ENCODE results near the gene UFSP1. TPM values are rescaled to one million over a fixed set of nuclear protein-coding genes. Genes with fewer than 3 reads are reported as not detected.

Gene UFSP1
- total RNA-seq, 2 donors from 2014 or later, result 6.4 to 8.4 TPM

DNA sequence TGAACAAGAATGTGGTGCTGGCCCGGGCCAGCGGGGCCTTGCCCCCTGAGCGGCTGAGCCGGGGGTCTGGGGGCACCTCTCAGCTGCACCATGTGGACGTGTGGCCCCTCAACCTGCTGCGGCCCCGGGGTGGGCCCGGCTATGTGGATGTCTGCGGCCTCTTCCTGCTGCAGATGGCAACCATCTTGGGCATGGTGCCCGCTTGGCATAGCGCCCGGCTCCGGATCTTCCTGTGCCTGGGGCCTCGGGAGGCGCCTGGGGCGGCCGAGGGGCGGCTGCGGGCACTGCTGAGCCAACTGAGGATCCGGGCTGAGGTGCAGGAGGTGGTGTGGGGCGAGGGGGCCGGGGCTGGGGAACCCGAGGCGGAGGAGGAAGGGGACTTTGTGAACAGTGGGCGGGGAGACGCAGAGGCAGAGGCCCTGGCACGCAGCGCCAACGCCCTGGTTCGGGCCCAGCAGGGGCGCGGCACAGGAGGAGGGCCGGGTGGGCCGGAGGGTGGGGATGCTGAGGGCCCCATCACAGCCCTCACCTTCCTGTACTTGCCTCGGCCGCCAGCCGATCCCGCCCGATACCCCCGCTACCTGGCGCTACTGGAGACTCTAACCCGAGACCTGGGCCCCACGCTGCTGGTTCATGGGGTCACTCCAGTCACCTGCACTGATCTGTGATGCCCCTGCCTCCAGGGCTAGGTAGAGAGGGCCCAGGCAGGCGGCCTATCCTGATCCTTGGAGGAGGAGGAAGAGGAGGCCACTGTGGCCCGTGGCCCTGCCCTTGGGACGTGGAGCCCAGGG, 23.4 kb downstream of the UFSP1 start:
- Histone ChIP-seq H3K4me1 (replicated peaks) (peaks cover 20% of the 10 kb centered on the region), H3K27me3 (replicated peaks; ENCODE audit: insufficient read depth) (no peaks in the 10 kb centered on the region), H3K4me3 (peak overlapping the region; percentile 19 to 41), H3K27ac (peak overlapping the region; percentile 86 to 98), H3K9me3 (no peaks in the 10 kb centered on the region), H3K36me3 (no peaks in the 10 kb centered on the region)
- no peak for TF ChIP-seq POLR2A (IDR thresholded peaks at IDR 0.05)
- peak; percentile 30 for TF ChIP-seq POLR2AphosphoS5 (IDR thresholded peaks at IDR 0.05)
- TF ChIP-seq, protein P1, sequence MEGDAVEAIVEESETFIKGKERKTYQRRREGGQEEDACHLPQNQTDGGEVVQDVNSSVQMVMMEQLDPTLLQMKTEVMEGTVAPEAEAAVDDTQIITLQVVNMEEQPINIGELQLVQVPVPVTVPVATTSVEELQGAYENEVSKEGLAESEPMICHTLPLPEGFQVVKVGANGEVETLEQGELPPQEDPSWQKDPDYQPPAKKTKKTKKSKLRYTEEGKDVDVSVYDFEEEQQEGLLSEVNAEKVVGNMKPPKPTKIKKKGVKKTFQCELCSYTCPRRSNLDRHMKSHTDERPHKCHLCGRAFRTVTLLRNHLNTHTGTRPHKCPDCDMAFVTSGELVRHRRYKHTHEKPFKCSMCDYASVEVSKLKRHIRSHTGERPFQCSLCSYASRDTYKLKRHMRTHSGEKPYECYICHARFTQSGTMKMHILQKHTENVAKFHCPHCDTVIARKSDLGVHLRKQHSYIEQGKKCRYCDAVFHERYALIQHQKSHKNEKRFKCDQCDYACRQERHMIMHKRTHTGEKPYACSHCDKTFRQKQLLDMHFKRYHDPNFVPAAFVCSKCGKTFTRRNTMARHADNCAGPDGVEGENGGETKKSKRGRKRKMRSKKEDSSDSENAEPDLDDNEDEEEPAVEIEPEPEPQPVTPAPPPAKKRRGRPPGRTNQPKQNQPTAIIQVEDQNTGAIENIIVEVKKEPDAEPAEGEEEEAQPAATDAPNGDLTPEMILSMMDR (IDR thresholded peaks at IDR 0.05), result no peak
- peak; percentile 87 for DNase-seq (ENCODE audit: low spot score)
- 24% methylated on average over 42 of the region's 46 CpGs for WGBS
- intact Hi-C loops (cut with DNase I), result no loop called here

GRCh38 chr7:100865372-100865911, 24.1 kb downstream of the UFSP1 start:
- Histone ChIP-seq H3K9me3 (no peaks in the 10 kb centered on the region), H3K36me3 (no peaks in the 10 kb centered on the region), H3K4me1 (replicated peaks) (peaks cover 20% of the 10 kb centered on the region), H3K27ac (peak overlapping the region; percentile 86 to 98), H3K27me3 (replicated peaks; ENCODE audit: insufficient read depth) (no peaks in the 10 kb centered on the region), H3K4me3 (no peak overlapping the region)
- DNase-seq (ENCODE audit: low spot score), result peak; percentile 49
- TF ChIP-seq POLR2AphosphoS5 (IDR thresholded peaks at IDR 0.05), result no peak
- no peak for TF ChIP-seq POLR2A (IDR thresholded peaks at IDR 0.05)
- intact Hi-C loops (cut with DNase I), result no loop called here
- 46% methylated on average over 16 of the region's 17 CpGs for WGBS

DNA sequence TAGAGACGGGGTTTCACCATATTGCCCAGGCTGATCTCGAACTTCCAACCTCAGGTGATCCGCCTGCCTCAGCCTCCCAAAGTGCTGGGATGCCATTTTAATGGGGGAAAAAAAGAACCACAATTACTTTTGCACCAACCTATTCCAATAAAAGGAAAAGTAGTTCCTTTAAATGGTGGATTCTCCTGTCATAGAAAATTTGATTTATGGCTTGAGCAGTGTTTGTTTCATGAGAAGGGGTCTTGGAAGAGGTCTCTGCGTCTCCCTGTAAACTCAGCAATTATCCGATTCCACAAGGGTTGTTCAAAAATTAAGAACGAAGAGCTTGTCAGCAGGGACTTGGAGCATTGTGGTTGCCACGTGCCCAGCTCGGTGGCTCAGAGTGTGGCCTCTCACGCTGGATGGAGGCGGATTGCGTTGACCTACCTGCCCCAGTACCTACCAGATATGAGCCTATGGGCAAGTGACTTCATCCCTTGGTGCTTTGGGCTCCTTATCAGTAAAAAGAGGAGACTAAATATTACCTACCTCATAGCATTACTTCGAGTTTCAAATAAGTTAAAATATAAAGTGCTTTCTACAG, 25.2 kb downstream of the UFSP1 start:
- no peaks in the 10 kb centered on the region for H3K36me3 ChIP-seq

GRCh38 chr7:100863406-100863950, 26.0 kb downstream of the UFSP1 start:
- TF ChIP-seq POLR2A (IDR thresholded peaks at IDR 0.05), result no peak
- TF ChIP-seq POLR2AphosphoS5 (IDR thresholded peaks at IDR 0.05), result no peak
- TF ChIP-seq, protein P1 (IDR thresholded peaks at IDR 0.05), result no peak
- 79% methylated on average over 10 of the region's 10 CpGs for WGBS
- intact Hi-C loops (cut with DNase I), result no loop called here

More for the DNA sequence above, 25.2 kb downstream of the UFSP1 start:
- TF ChIP-seq POLR2A (IDR thresholded peaks at IDR 0.05) (no peak), POLR2AphosphoS5 (IDR thresholded peaks at IDR 0.05) (no peak)
- TF ChIP-seq, protein P1 (IDR thresholded peaks at IDR 0.05), result no peak
- 87% methylated on average over 12 of the region's 12 CpGs for WGBS
- Histone ChIP-seq H3K27me3 (replicated peaks; ENCODE audit: insufficient read depth) (no peaks in the 10 kb centered on the region), H3K4me3 (no peak overlapping the region), H3K9me3 (no peaks in the 10 kb centered on the region), H3K27ac (no peak overlapping the region), H3K4me1 (replicated peaks) (peaks cover 20% of the 10 kb centered on the region)
- DNase-seq (ENCODE audit: low spot score), result no peak
- intact Hi-C loops (cut with DNase I), result no loop called here

DNA sequence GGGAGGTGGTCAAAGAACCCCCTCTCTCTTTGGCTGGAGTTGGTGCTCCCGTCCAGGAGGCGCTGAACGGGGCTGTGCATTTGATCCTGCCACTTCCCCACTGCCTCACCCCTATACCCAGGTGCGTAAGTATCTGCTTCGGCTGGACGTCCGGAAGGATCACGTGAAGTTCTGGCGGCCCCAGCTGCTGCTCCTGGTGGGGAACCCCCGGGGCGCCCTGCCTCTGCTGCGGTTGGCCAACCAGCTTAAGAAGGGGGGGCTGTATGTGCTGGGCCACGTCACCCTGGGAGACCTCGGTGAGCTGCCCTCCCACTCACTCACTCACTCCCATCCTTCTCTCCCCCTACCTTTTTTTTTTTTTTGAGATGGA, 27.9 kb downstream of the UFSP1 start:
- TF ChIP-seq, protein P1 (IDR thresholded peaks at IDR 0.05), result no peak
- TF ChIP-seq POLR2AphosphoS5 (IDR thresholded peaks at IDR 0.05) (no peak), POLR2A (IDR thresholded peaks at IDR 0.05) (no peak)
- DNase-seq (ENCODE audit: low spot score), result no peak
- 90% methylated on average over 14 of the region's 14 CpGs for WGBS
- no peaks in the 10 kb centered on the region for H3K9me3 ChIP-seq
- intact Hi-C loops (cut with DNase I), result no loop called here
- H3K27ac ChIP-seq, result no peak overlapping the region
- no peak overlapping the region for H3K4me3 ChIP-seq
- no peaks in the 10 kb centered on the region for H3K36me3 ChIP-seq
- H3K4me1 ChIP-seq (replicated peaks), result peaks cover 11% of the 10 kb centered on the region
- no peaks in the 10 kb centered on the region for H3K27me3 ChIP-seq (replicated peaks; ENCODE audit: insufficient read depth)

More at GRCh38 chr7:100863406-100863950, 26.0 kb downstream of the UFSP1 start:
- no peaks in the 10 kb centered on the region for H3K27me3 ChIP-seq (replicated peaks; ENCODE audit: insufficient read depth)
- DNase-seq (ENCODE audit: low spot score), result no peak
- H3K27ac ChIP-seq, result no peak overlapping the region
- no peak overlapping the region for H3K4me3 ChIP-seq
- H3K4me1 ChIP-seq (replicated peaks), result peaks cover 16% of the 10 kb centered on the region
- no peaks in the 10 kb centered on the region for H3K36me3 ChIP-seq
- H3K9me3 ChIP-seq, result no peaks in the 10 kb centered on the region

Measured in prostate gland (tissue), 2 donors.